Measurements from ENCODE around the gene SPECC1L. TPM values are rescaled to one million over a fixed set of nuclear protein-coding genes. Genes with fewer than 3 reads are reported as not detected.

The SPECC1L gene
- total and polyA plus RNA-seq, 2 of the 8 experiments (the other 6 are each of a cell fraction or from before 2014, with no cell fraction given): 15.7 to 61.6 TPM

DNA sequence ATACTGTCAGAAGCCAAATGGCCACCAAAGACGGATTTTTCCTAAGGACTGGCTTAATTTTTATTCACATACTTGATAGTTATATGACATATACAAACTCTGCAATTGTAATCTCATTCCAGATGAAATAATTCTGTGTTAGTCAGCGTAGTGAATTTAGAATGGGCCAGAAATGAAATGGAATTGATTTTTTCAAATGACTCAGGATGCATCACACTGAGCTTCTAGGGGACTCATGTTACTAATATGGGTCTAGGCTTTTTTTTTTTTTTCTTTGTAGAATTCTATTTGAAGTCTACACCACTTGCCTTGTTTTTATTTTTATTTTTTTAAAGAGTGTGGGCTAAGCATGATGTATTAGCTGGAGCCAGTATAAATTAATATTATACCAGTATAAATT is 62.7 kb downstream of the SPECC1L start:
- Histone ChIP-seq H3K27me3 (replicated peaks in 1 of 4; ENCODE audit: control insufficient read depth in 3 of 4, extremely low read depth in 1 of 4, insufficient read depth in 3 of 4, low read length in 3 of 4) (no peaks in the 10 kb centered on the region), H2AK5ac (ENCODE audit: low read depth, low read length) (no peak overlapping the region), H3K9ac (replicated peaks in 1 of 4; ENCODE audit: extremely low read depth in 1 of 4, low read depth in 3 of 4, low read length in 3 of 4) (no peak overlapping the region), H2BK5ac (ENCODE audit: low read depth, low read length) (no peak overlapping the region), H3K4me3 (ENCODE audit: extremely low read depth in 1 of 4, insufficient read depth in 2 of 4, low read depth in 3 of 4, low read length in 4 of 4) (no peak overlapping the region), H2AFZ (ENCODE audit: low read length) (no peak overlapping the region), H3K18ac (ENCODE audit: extremely low read depth, low read length) (no peak overlapping the region), H3K23ac (ENCODE audit: insufficient read length) (no peak overlapping the region), H2BK15ac (ENCODE audit: low read length) (no peak overlapping the region), H4K8ac (ENCODE audit: extremely low read depth, insufficient read depth, low read length) (no peak overlapping the region), H2BK20ac (ENCODE audit: low read length) (no peak overlapping the region), H3K4ac (replicated peaks; ENCODE audit: insufficient read length, low read depth, low read length) (no peak overlapping the region), H3K4me2 (ENCODE audit: insufficient read depth in 1 of 2, low read depth in 2 of 2, low read length in 2 of 2) (no peak overlapping the region), H3K79me1 (ENCODE audit: low read depth, low read length) (no peaks in the 10 kb centered on the region), H2BK12ac (ENCODE audit: low read depth, low read length) (no peak overlapping the region), H3K4me1 (replicated peaks in 1 of 4; ENCODE audit: control insufficient read depth in 3 of 4, insufficient read depth in 4 of 4, low read length in 3 of 4) (peaks cover 0 to 10% (median 5%) of the 10 kb centered on the region in 4 experiments; a peak in 3 of 7 replicates), H4K5ac (ENCODE audit: insufficient read length, low read depth, low read length) (no peak overlapping the region), H3K23me2 (ENCODE audit: low read depth, low read length) (no peaks in the 10 kb centered on the region), H3K79me2 (ENCODE audit: control insufficient read depth in 1 of 2, insufficient read depth in 2 of 2, low read length in 2 of 2) (no peaks in the 10 kb centered on the region), H3K14ac (ENCODE audit: insufficient read length) (no peak overlapping the region), H3K56ac (replicated peaks; ENCODE audit: insufficient read length, low read depth, low read length) (no peak overlapping the region), H4K91ac (replicated peaks; ENCODE audit: insufficient read length, low read length) (no peak overlapping the region), H4K20me1 (replicated peaks in 1 of 2; ENCODE audit: control insufficient read depth in 1 of 2, insufficient read depth in 2 of 2, low read length in 2 of 2) (no peaks in the 10 kb centered on the region), H3K27ac (ENCODE audit: low read depth, low read length) (no peak overlapping the region), H3K9me3 (ENCODE audit: insufficient read depth in 2 of 2, low read depth in 1 of 2, low read length in 1 of 2) (no peaks in the 10 kb centered on the region), H2BK120ac (replicated peaks; ENCODE audit: low read depth, low read length) (no peak overlapping the region), H3K36me3 (ENCODE audit: control insufficient read depth in 2 of 4, insufficient read depth in 4 of 4, low read length in 3 of 4) (peaks cover 2 to 61% (median 27%) of the 10 kb centered on the region in 4 experiments; a peak in 6 of 8 replicates)
- DNase-seq (ENCODE audit: low read depth in 1 of 2, low spot score in 2 of 2) (no peak), FAIRE-seq (no peak)
- 85% methylated on average over 2 of the region's 2 CpGs; no CpG with 5 or more reads in 1 of the 2 experiments for WGBS, 2 experiments (ENCODE audit: extremely low coverage in 1 of 2, insufficient coverage in 1 of 2, insufficient read length in 1 of 2, insufficient replicate concordance in 2 of 2, low coverage in 1 of 2, low lambda C conversion rate in 2 of 2, missing lambda C conversion rate in 1 of 2)
- ChIA-PET CTCF (ENCODE audit: partially characterized antibody) (interaction anchor here (0.5 kb wide), 1 partner anchor 57 kb away, joined by 3 read pairs; no protein-coding TSS in a partner anchor), POLR2A (ENCODE audit: partially characterized antibody) (interaction anchor here (1.1 kb wide), 1 partner anchor 8 kb away, joined by 3 read pairs; no protein-coding TSS in a partner anchor)
- TF ChIP-seq SIN3A (conservative IDR thresholded peaks at IDR 0.05 in 1 of 2, IDR thresholded peaks at IDR 0.05 in 1 of 2; ENCODE audit: low read depth in 1 of 2, low read length in 2 of 2) (no peak), SRF (IDR thresholded peaks at IDR 0.05; ENCODE audit: low read depth, low read length) (no peak), TEAD4 (IDR thresholded peaks at IDR 0.05; ENCODE audit: low read depth, low read length) (no peak), CTBP2 (IDR thresholded peaks at IDR 0.05; ENCODE audit: borderline replicate concordance, insufficient read depth, insufficient read length, low read length) (no peak), MAX (IDR thresholded peaks at IDR 0.05) (no peak), BRCA1 (IDR thresholded peaks at IDR 0.05; ENCODE audit: low read depth, low read length) (no peak), CBX5 (IDR thresholded peaks at IDR 0.05; ENCODE audit: low read depth, low read length) (no peak), TAF1 (IDR thresholded peaks at IDR 0.05; ENCODE audit: low read depth, low read length) (no peak), CHD1 (IDR thresholded peaks at IDR 0.05; ENCODE audit: low read depth, low read length) (no peak), FOSL1 (IDR thresholded peaks at IDR 0.05; ENCODE audit: insufficient read depth, low read depth, low read length) (no peak), SP1 (IDR thresholded peaks at IDR 0.05; ENCODE audit: low read depth, low read length) (no peak)
- TF ChIP-seq, protein P1, sequence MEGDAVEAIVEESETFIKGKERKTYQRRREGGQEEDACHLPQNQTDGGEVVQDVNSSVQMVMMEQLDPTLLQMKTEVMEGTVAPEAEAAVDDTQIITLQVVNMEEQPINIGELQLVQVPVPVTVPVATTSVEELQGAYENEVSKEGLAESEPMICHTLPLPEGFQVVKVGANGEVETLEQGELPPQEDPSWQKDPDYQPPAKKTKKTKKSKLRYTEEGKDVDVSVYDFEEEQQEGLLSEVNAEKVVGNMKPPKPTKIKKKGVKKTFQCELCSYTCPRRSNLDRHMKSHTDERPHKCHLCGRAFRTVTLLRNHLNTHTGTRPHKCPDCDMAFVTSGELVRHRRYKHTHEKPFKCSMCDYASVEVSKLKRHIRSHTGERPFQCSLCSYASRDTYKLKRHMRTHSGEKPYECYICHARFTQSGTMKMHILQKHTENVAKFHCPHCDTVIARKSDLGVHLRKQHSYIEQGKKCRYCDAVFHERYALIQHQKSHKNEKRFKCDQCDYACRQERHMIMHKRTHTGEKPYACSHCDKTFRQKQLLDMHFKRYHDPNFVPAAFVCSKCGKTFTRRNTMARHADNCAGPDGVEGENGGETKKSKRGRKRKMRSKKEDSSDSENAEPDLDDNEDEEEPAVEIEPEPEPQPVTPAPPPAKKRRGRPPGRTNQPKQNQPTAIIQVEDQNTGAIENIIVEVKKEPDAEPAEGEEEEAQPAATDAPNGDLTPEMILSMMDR (IDR thresholded peaks at IDR 0.05; ENCODE audit: control extremely low read depth in 1 of 3, insufficient read depth in 1 of 3, low read depth in 1 of 3, low read length in 3 of 3): no peak
